ENCODE measurements around the gene RAD50. TPM values are rescaled to one million over a fixed set of nuclear protein-coding genes. Genes with fewer than 3 reads are reported as not detected.

Gene RAD50
- polyA plus RNA-seq, 1 donor (not counting 4 experiments of a cell fraction or from before 2014, with no cell fraction given): 26.3 TPM

DNA sequence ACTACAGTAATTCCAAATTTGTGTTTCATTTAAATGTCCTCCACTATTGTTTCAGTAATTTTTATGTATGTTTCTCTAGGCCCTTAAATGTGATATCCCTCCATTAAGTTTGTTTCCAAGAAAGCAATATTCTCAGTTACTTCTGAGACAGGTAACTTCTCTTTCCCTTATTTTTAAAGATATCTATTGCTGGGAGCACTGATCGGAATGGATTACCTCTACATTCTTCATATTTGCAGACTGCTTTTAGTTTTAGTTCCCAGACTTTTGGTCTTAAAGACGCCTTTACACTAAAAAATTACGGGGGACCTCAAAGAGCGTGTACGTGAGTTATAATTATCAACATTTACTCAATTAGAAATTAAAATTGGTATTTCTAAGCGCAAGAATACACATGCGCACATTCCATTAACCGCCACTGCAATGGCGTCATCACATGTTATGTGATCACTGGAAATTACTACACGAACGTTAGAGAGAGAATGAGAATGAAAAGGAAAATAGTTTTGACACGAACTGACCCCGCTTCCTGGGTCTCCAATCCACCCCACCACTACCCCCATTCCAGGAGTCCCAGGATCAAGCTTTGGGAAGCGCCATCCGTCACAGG lies 519 bp upstream of the RAD50 start:
- Histone ChIP-seq H3K9ac (ENCODE audit: control insufficient read depth, extremely low read depth, insufficient read depth, low read length) (peak overlapping the region; percentile 96), H3K27ac (ENCODE audit: control insufficient read depth, insufficient read depth, low read length) (peak overlapping the region; percentile 94), H3K9me1 (ENCODE audit: control insufficient read depth, extremely low read depth, insufficient read depth, low read length) (no peaks in the 10 kb centered on the region), H3K36me3 (ENCODE audit: control insufficient read depth in 2 of 2, extremely low read depth in 1 of 2, insufficient read depth in 2 of 2, low read length in 2 of 2) (peaks cover 3 to 18% of the 10 kb centered on the region in 2 experiments), H3K9me3 (ENCODE audit: control insufficient read depth, low read depth, low read length) (no peaks in the 10 kb centered on the region), H3K27me3 (ENCODE audit: control insufficient read depth, extremely low read depth, insufficient read depth, low read length) (no peaks in the 10 kb centered on the region), H3K4me3 (ENCODE audit: control insufficient read depth in 2 of 3, extremely low read depth in 1 of 3, insufficient read depth in 2 of 3, low read depth in 1 of 3, low read length in 3 of 3) (peak overlapping the region; percentile 74 to 95 (median 92)), H4K20me1 (ENCODE audit: control insufficient read depth, extremely low read depth, insufficient read depth, low read length) (no peaks in the 10 kb centered on the region), H2AFZ (ENCODE audit: control insufficient read depth, low read length) (peak overlapping the region; percentile 67), H3K4me1 (ENCODE audit: control insufficient read depth, extremely low read depth, insufficient read depth, low read length) (peaks cover 15% of the 10 kb centered on the region), H3K79me2 (ENCODE audit: control insufficient read depth, insufficient read depth, low read length) (peaks cover 29% of the 10 kb centered on the region), H3K4me2 (ENCODE audit: control insufficient read depth, extremely low read depth, insufficient read depth, low read depth, low read length) (peak overlapping the region; percentile 89)
- TF ChIP-seq EZH2 (IDR thresholded peaks at IDR 0.05; ENCODE audit: low read length): no peak
- TF ChIP-seq CTCF (optimal IDR thresholded peaks at IDR 0.05 in 1 of 3, IDR thresholded peaks at IDR 0.05 in 1 of 3, conservative IDR thresholded peaks at IDR 0.05 in 1 of 3; ENCODE audit: extremely low read depth in 1 of 3, insufficient read depth in 2 of 3, low read length in 3 of 3): no peak
- DNase-seq (ENCODE audit: low read depth, low spot score) (no peak), FAIRE-seq (no peak)
- dilution Hi-C loops (cut with MboI; ENCODE audit: extremely low pct_ligation_motif_present, low sequenced_read_pairs): no loop called here

- peaks cover 17% of the 10 kb centered on the region for H3K4me1 ChIP-seq (ENCODE audit: control insufficient read depth, extremely low read depth, insufficient read depth, low read length)
- H3K9me3 ChIP-seq (ENCODE audit: control insufficient read depth, low read depth, low read length): no peaks in the 10 kb centered on the region
- DNase-seq (ENCODE audit: low read depth, low spot score) (no peak), FAIRE-seq (peak; percentile 26)
- H3K4me3 ChIP-seq (ENCODE audit: control insufficient read depth in 2 of 3, extremely low read depth in 1 of 3, insufficient read depth in 2 of 3, low read depth in 1 of 3, low read length in 3 of 3): peak overlapping the region; percentile 74 to 95 (median 92)
- H2AFZ ChIP-seq (ENCODE audit: control insufficient read depth, low read length): peak overlapping the region; percentile 67
- peak overlapping the region; percentile 89 for H3K4me2 ChIP-seq (ENCODE audit: control insufficient read depth, extremely low read depth, insufficient read depth, low read depth, low read length)
- peaks cover 6 to 20% of the 10 kb centered on the region in 2 experiments for H3K36me3 ChIP-seq (ENCODE audit: control insufficient read depth in 2 of 2, extremely low read depth in 1 of 2, insufficient read depth in 2 of 2, low read length in 2 of 2)
- H3K27me3 ChIP-seq (ENCODE audit: control insufficient read depth, extremely low read depth, insufficient read depth, low read length): no peaks in the 10 kb centered on the region
- no peaks in the 10 kb centered on the region for H4K20me1 ChIP-seq (ENCODE audit: control insufficient read depth, extremely low read depth, insufficient read depth, low read length)
- peak overlapping the region; percentile 94 for H3K27ac ChIP-seq (ENCODE audit: control insufficient read depth, insufficient read depth, low read length)
- dilution Hi-C loops (cut with MboI; ENCODE audit: extremely low pct_ligation_motif_present, low sequenced_read_pairs): no loop called here
- H3K79me2 ChIP-seq (ENCODE audit: control insufficient read depth, insufficient read depth, low read length): peaks cover 33% of the 10 kb centered on the region
- TF ChIP-seq EZH2 (IDR thresholded peaks at IDR 0.05; ENCODE audit: low read length): no peak
- TF ChIP-seq CTCF (optimal IDR thresholded peaks at IDR 0.05 in 1 of 3, IDR thresholded peaks at IDR 0.05 in 1 of 3, conservative IDR thresholded peaks at IDR 0.05 in 1 of 3; ENCODE audit: extremely low read depth in 1 of 3, insufficient read depth in 2 of 3, low read length in 3 of 3): no peak
- H3K9ac ChIP-seq (ENCODE audit: control insufficient read depth, extremely low read depth, insufficient read depth, low read length): peak overlapping the region; percentile 96
- no peaks in the 10 kb centered on the region for H3K9me1 ChIP-seq (ENCODE audit: control insufficient read depth, extremely low read depth, insufficient read depth, low read length)
Observed at GRCh38 chr5:132557478-132558172, 848 bp downstream of the RAD50 start.

Data from keratinocyte (primary cell).